Naive B cell (primary cell): ENCODE measurements around the gene SLC22A2. TPM values are rescaled to one million over a fixed set of nuclear protein-coding genes. Genes with fewer than 3 reads are reported as not detected.
A peak's percentile ranks its signal among the peaks of the same experiment; 100 is the strongest.

Experiments used
- ATAC-seq, 2 donors: fragments of 150-1000 bp; cut with Tn5 transposase; 2 replicates each; pipeline ENCODE4 v1.10.0; 2021; ENCODE audit warnings: low read depth in 2 of 2, mild to moderate bottlenecking in 2 of 2, moderate library complexity in 2 of 2
- DNase-seq: peaks from one replicate; pipeline ENCODE4 v3.0.0; 2022
- H3K27ac Mint-ChIP-seq, 6 donors: one replicate each; pipeline ENCODE4 v1.8.0; 2020 to 2022; ENCODE audit warnings: mild to moderate bottlenecking in 6 of 6, mixed read lengths in 6 of 6, moderate library complexity in 5 of 6, inconsistent platforms in 2 of 6
- H3K27me3 Mint-ChIP-seq, 3 donors: one replicate each; pipeline ENCODE4 v1.8.0; 2021 to 2022; ENCODE audit warnings: mixed read lengths in 3 of 3, mild to moderate bottlenecking in 1 of 3
- H3K36me3 Mint-ChIP-seq, 2 donors: one replicate each; pipeline ENCODE4 v1.8.0; 2020 to 2022; ENCODE audit warnings: mixed read lengths in 2 of 2, inconsistent platforms in 1 of 2, mild to moderate bottlenecking in 1 of 2
- H3K4me1 Mint-ChIP-seq, 3 donors: one replicate each; pipeline ENCODE4 v1.8.0; 2020 to 2022; ENCODE audit warnings: mixed read lengths in 3 of 3, inconsistent platforms in 1 of 3, mild to moderate bottlenecking in 1 of 3, moderate library complexity in 1 of 3
- H3K4me3 Mint-ChIP-seq, 8 donors: one replicate each; pipeline ENCODE4 v1.8.0; 2020 to 2022; ENCODE audit warnings: mild to moderate bottlenecking in 8 of 8, mixed read lengths in 8 of 8, moderate library complexity in 8 of 8, inconsistent platforms in 2 of 8
- H3K9me3 Mint-ChIP-seq, 7 donors: one replicate each; pipeline ENCODE4 v1.8.0; 2020 to 2022; ENCODE audit warnings: mixed read lengths in 7 of 7, mild to moderate bottlenecking in 5 of 7, inconsistent platforms in 2 of 7, moderate library complexity in 1 of 7
- polyA plus RNA-seq, 6 donors: library from polyadenylated mRNA; unstranded; fragments of 300-500 nt; fragmentation: Illumina TruSeq; gene quantifications; one replicate each; pipeline ENCODE4 v1.2.3, GENCODE V29; 2021; ENCODE audit warnings: low read depth in 6 of 6

Gene SLC22A2
- polyA plus RNA-seq, 6 donors from 2014 or later, result not detected

DNA sequence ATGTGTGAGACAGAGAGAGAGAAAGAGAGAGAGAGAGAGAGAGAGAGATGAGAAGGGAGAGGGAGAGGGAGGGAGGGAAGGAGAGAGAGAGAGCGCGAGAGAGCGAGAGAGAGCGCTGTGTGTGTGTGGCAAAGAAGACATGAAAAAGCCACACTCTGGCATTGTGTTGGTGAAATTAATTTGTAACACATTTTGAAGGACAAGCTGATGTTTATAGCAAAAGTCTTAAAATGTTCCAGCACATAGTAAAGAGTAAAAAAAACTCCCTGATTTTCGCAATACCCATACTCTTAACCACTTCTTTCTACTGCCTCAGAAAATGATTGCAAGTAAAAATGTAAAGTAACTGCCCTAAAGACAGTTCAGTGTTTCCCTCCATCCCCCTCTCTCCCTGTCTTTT, 80.3 kb downstream of the SLC22A2 start:
- Mint-ChIP-seq H3K27ac (no peak overlapping the region), H3K36me3 (no peaks in the 10 kb centered on the region), H3K27me3 (peaks cover 13 to 29% (median 23%) of the 10 kb centered on the region in 3 donors), H3K4me1 (no peaks in the 10 kb centered on the region), H3K4me3 (no peak overlapping the region), H3K9me3 (no peaks in the 10 kb centered on the region)
- no peak for DNase-seq
- ATAC-seq, result no peak

DNA sequence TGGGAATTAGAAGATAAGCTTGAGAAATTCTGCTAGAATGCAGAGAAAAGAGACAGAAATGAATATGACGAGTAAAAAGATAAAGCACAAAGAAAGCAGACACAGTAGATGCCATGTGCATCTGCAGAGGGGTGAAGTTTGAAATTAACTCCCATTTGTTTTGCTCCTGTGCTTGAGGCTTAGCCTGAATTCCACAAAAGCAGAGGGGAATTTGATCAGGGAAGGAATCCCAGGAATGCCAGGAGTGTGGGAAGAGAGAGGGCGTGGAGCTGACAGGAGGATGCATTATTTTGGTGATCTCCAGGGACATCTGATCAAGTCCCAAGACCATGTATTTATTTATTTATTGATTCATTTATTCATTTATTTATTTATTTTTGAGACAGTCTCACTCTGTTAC, 81.4 kb downstream of the SLC22A2 start:
- no peaks in the 10 kb centered on the region for H3K4me1 Mint-ChIP-seq
- peaks cover 20 to 36% (median 28%) of the 10 kb centered on the region in 3 donors for H3K27me3 Mint-ChIP-seq
- no peaks in the 10 kb centered on the region for H3K36me3 Mint-ChIP-seq
- H3K9me3 Mint-ChIP-seq, result no peaks in the 10 kb centered on the region
- no peak for DNase-seq
- ATAC-seq, result no peak
- no peak overlapping the region for H3K4me3 Mint-ChIP-seq
- H3K27ac Mint-ChIP-seq, result no peak overlapping the region

DNA sequence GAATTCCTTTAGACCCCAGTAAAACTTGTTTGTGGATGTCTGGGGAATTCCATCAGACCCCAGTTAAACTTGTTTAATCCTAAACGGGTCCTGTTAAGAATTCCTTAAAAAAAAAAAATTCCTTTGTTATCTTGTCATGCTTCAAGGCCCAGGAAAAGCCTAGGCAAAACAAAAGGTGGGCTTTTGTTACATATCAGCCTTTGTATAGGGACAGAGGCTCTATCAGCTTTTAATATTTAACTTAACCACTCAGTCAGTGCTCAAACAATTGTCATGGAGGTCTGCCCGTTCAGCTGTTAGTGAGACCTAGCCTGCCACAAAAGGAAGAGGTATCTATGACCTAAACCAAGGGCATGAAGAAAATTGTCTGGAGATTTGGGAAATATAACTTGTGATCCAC, 83.9 kb downstream of the SLC22A2 start:
- no peak for DNase-seq
- Mint-ChIP-seq H3K36me3 (no peaks in the 10 kb centered on the region), H3K27ac (no peak overlapping the region), H3K4me3 (no peak overlapping the region), H3K9me3 (peaks cover 0 to 3% (median 0%) of the 10 kb centered on the region in 7 donors), H3K4me1 (no peaks in the 10 kb centered on the region), H3K27me3 (peaks cover 18 to 40% (median 40%) of the 10 kb centered on the region in 3 donors)
- ATAC-seq, result no peak

DNA sequence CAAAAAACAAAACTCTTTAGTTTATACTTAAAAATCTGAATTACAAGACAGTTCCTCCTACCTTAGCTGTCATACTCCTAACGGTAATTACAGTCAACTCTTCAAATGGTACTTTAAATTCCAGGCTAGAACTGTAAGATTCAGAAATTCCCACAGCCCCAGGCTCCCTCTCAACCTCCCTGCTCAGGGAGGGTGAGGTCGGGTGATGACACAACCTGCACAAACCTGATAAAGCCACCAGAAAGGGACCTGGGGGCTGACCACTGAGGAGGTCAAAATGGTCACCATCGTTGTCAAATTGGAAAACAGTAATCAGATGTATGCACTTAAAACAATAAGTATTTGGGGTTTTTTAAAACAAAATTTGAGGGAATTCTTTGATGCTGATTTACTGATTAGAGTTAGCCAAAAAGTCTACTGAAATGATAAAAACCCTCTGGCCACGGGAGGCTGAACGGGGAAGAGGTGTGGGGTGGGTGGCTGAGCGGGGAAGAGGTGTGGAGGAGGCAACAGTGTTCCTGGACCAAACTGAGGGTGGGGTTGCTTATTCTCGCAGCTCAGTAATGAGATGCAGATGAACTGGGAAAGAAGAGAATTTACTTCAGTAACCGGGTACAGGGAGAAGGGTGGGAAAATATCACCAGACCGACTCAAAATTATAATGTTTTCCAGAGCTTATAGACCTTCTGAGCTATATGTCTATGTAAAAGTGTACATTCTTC, 84.7 kb downstream of the SLC22A2 start:
- no peaks in the 10 kb centered on the region for H3K36me3 Mint-ChIP-seq
- H3K4me3 Mint-ChIP-seq, result peak overlapping the region in 1 of 8 donors; percentile 44
- DNase-seq, result no peak
- H3K4me1 Mint-ChIP-seq, result no peaks in the 10 kb centered on the region
- H3K27me3 Mint-ChIP-seq, result peaks cover 18 to 40% (median 40%) of the 10 kb centered on the region in 3 donors
- ATAC-seq, result no peak
- no peak overlapping the region for H3K27ac Mint-ChIP-seq
- peaks cover 0 to 3% (median 0%) of the 10 kb centered on the region in 7 donors for H3K9me3 Mint-ChIP-seq

DNA sequence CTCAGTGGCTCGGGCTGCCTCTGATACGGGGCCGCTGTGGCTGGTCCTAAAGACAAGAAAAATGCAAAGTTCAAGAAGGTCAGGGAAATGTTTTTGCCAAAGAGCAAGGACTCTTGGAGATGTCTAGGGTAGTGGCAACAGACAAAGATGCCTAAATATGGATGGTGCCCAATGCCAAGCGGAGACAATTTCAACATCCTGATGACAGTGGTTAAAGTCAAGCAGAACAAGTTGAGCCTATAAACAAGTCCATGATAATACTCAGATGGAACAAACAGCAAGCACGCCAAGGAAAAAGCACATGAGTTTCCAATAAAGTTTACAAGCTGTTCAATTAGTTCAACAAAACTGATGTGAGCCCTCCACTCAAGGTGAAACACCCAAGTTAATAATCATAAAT, 85.9 kb downstream of the SLC22A2 start:
- DNase-seq, result no peak
- no peak overlapping the region for H3K4me3 Mint-ChIP-seq
- H3K27me3 Mint-ChIP-seq, result peaks cover 23 to 34% (median 32%) of the 10 kb centered on the region in 3 donors
- H3K4me1 Mint-ChIP-seq, result no peaks in the 10 kb centered on the region
- no peak for ATAC-seq
- no peak overlapping the region for H3K27ac Mint-ChIP-seq
- H3K9me3 Mint-ChIP-seq, result peaks cover 0 to 3% (median 0%) of the 10 kb centered on the region in 7 donors
- H3K36me3 Mint-ChIP-seq, result no peaks in the 10 kb centered on the region

DNA sequence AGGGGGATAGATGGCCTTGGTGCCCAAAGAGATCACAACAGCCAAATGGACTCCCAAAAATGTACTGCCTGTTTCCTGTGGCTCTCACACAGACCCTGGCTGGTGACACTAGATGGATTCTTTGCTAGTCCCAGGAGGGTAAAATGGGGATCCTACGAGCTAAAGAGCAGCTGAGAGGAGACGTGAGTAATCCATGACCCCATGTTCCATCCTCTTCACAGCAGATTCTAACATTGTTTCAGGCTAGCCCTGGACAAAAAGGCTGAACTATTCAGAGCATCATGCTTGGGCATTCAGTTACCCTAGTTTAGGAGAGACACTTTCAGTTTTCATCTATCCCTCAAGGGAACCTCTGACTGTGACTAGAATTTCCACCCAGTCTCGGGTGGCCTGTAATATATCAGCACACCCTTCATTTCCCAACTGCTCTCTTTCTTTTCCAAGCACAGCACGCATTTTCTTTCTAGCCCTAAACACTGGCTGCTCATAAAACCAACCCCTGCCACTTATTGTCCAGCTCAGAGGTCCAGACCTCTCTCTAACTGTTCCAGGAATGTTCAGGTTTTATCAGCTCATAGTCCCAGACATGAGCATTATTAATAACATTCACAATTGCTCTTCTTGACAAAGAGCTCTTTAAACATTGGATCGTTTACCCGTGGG, 88.5 kb downstream of the SLC22A2 start:
- Mint-ChIP-seq H3K4me3 (no peak overlapping the region), H3K9me3 (peaks cover 0 to 8% (median 0%) of the 10 kb centered on the region in 7 donors), H3K4me1 (no peaks in the 10 kb centered on the region), H3K27me3 (peaks cover 19 to 40% (median 20%) of the 10 kb centered on the region in 3 donors), H3K36me3 (no peaks in the 10 kb centered on the region), H3K27ac (no peak overlapping the region)
- ATAC-seq (no peak), DNase-seq (no peak)

DNA sequence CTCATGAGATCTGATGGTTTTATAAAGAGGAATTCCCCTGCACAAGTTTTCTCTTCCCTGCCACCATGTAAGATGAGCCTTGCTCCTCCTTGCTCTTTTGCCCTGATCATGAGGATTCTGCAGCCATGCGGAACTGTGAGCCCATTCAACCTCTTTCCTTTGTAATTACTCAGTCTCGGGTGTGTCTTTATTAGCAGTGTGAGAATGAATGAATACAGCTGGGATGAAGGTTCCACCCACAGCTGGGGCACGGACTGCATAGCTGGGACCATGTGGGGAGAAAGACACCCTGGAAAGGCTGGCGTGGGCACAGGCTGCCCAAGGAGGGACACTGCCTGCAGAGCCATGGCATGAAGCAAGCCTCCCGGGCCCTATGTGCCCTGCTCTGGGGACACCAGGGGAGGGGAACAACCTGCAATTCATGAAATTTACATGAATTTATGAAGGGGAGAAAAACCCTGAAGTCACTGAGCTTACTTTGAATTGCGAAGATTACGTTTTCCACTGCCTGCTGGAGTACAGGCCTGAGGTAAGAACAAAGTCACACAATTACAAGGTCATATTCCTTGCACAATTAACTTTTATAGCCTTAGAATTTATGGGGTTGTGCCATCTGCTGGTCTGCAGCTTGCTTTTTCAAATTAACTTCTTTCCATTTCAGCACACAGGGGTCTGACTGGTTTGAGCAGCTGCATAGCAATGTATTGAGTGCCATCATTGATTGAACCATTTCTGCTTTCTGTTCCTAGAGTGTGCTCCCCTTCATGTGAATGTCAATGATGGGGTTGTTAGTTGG, 90.8 kb downstream of the SLC22A2 start:
- Mint-ChIP-seq H3K4me1 (no peaks in the 10 kb centered on the region), H3K4me3 (no peak overlapping the region), H3K36me3 (no peaks in the 10 kb centered on the region), H3K9me3 (peaks cover 0 to 10% (median 0%) of the 10 kb centered on the region in 7 donors), H3K27me3 (peaks cover 18 to 36% (median 19%) of the 10 kb centered on the region in 3 donors), H3K27ac (no peak overlapping the region)
- DNase-seq, result no peak
- no peak for ATAC-seq

Other genes starting within 250 kb of the SLC22A2 start
- gene SLC22A1, start 137.0 kb downstream of the SLC22A2 start, polyA plus RNA-seq, result not detected
- gene SLC22A3, start 89.6 kb upstream of the SLC22A2 start, polyA plus RNA-seq, result not detected